IMR-90 (cell line): ENCODE measurements around the gene KLHL40. TPM values are rescaled to one million over a fixed set of nuclear protein-coding genes. Genes with fewer than 3 reads are reported as not detected.

ENCODE experiments used
- ATAC-seq: fragments of 200-7000 bp; cut with Tn5 transposase; 2 replicates; pipeline ENCODE4 v1.9.1; 2020; ENCODE audit warnings: low read depth, mild to moderate bottlenecking, moderate library complexity
- BruUV-seq: library from RNA; stranded (reverse); fragments of 400-500 nt; replicated peaks from 2 replicates; lab custom pipeline; 2021; lab: Mats Ljungman, UMichigan
- CTCF ChIA-PET: fragments of 300-600 bp; formaldehyde crosslinking; extraction: SDS; loops from one replicate; lab custom pipeline; 2021; ENCODE audit warnings: antibody characterized with exemption; lab: Yijun Ruan, JAX
- POLR2A ChIA-PET: fragments of 300-600 bp; sonication (Branson Sonifier 250); formaldehyde crosslinking; loops from one replicate; lab custom pipeline; 2022; ENCODE audit warnings: antibody characterized with exemption; ENCODE audit not compliant: unreplicated experiment; lab: Charles Lee
- DNase-seq: peaks from one replicate; pipeline ENCODE4 v3.0.0; 2013
- H2AFZ ChIP-seq: replicated peaks from 2 replicates; pipeline ENCODE3; 2013; ENCODE audit warnings: low read length, mild to moderate bottlenecking; ENCODE audit not compliant: poor library complexity
- H2AK5ac ChIP-seq: 2 replicates; pipeline ENCODE4 v1.6.1; 2013; ENCODE audit warnings: low read depth, low read length, inconsistent platforms
- H2AK9ac ChIP-seq: replicated peaks from 2 replicates; pipeline ENCODE3; 2013; ENCODE audit warnings: mild to moderate bottlenecking, low read depth, low read length, moderate library complexity; ENCODE audit not compliant: poor library complexity
- H2BK120ac ChIP-seq: 2 replicates; pipeline ENCODE4 v1.6.1; 2013; ENCODE audit warnings: low read depth, low read length, inconsistent platforms
- H2BK15ac ChIP-seq: 3 replicates; pipeline ENCODE4 v1.6.1; 2013; ENCODE audit warnings: low read depth, low read length, inconsistent platforms
- H2BK20ac ChIP-seq: 2 replicates; pipeline ENCODE4 v1.6.1; 2013; ENCODE audit warnings: low read depth, mild to moderate bottlenecking, inconsistent platforms, low read length, moderate library complexity
- H2BK5ac ChIP-seq: 2 replicates; pipeline ENCODE4 v1.6.1; 2013; ENCODE audit warnings: mild to moderate bottlenecking, low read depth, low read length, inconsistent platforms; ENCODE audit not compliant: poor library complexity, severe bottlenecking
- H3K14ac ChIP-seq: replicated peaks from 2 replicates; pipeline ENCODE4 v1.6.1; 2013; ENCODE audit warnings: low read depth, low read length, inconsistent platforms
- H3K18ac ChIP-seq: 2 replicates; pipeline ENCODE4 v1.6.1; 2013; ENCODE audit warnings: low read depth, low read length, control low read depth
- H3K23ac ChIP-seq: 2 replicates; pipeline ENCODE4 v1.6.1; 2013; ENCODE audit warnings: low read depth, low read length, inconsistent platforms
- H3K27ac ChIP-seq: 2 replicates; pipeline ENCODE4 v1.5.1; 2013; ENCODE audit warnings: mild to moderate bottlenecking, control low read depth, low read length; ENCODE audit not compliant: insufficient read depth
- H3K27me3 ChIP-seq: 2 replicates; pipeline ENCODE4 v1.6.1; 2013; ENCODE audit warnings: low read length; ENCODE audit not compliant: control insufficient read depth, insufficient read depth
- H3K36me3 ChIP-seq: 2 replicates; pipeline ENCODE4 v1.6.1; 2013; ENCODE audit warnings: low read length, mixed read lengths; ENCODE audit not compliant: control insufficient read depth, insufficient read depth
- H3K4ac ChIP-seq: 2 replicates; pipeline ENCODE4 v1.6.1; 2013; ENCODE audit warnings: low read depth, low read length, inconsistent platforms
- H3K4me1 ChIP-seq: 2 replicates; pipeline ENCODE4 v1.6.1; 2013; ENCODE audit warnings: low read length, mixed read lengths; ENCODE audit not compliant: control insufficient read depth, insufficient read depth
- H3K4me2 ChIP-seq: 2 replicates; pipeline ENCODE4 v1.6.1; 2013; ENCODE audit warnings: low read depth, mild to moderate bottlenecking, control low read depth, low read length, moderate library complexity
- H3K4me3 ChIP-seq: 2 replicates; pipeline ENCODE4 v1.5.1; 2013; ENCODE audit warnings: low read depth, mild to moderate bottlenecking, control low read depth, low read length, moderate library complexity; ENCODE audit not compliant: insufficient read depth
- H3K56ac ChIP-seq: 2 replicates; pipeline ENCODE4 v1.6.1; 2013; ENCODE audit warnings: low read length, inconsistent platforms; ENCODE audit not compliant: insufficient read depth; ENCODE audit errors: extremely low read depth
- H3K79me1 ChIP-seq, 2 experiments: 2 replicates each; pipeline ENCODE4 v1.6.1; 2013; ENCODE audit warnings: low read length in 2 of 2, inconsistent platforms in 1 of 2, low read depth in 1 of 2
- H3K9ac ChIP-seq: 2 replicates; pipeline ENCODE4 v1.6.1; 2013; ENCODE audit warnings: low read depth, low read length, control low read depth
- H3K9me1 ChIP-seq: 2 replicates; pipeline ENCODE4 v1.6.1; 2013; ENCODE audit warnings: low read length, inconsistent platforms; ENCODE audit not compliant: insufficient read depth
- H3K9me3 ChIP-seq: 2 replicates; pipeline ENCODE4 v1.6.1; 2013; ENCODE audit warnings: low read length; ENCODE audit not compliant: control insufficient read depth, insufficient read depth
- H4K20me1 ChIP-seq: 2 replicates; pipeline ENCODE4 v1.6.1; 2013; ENCODE audit warnings: low read length, inconsistent platforms; ENCODE audit not compliant: insufficient read depth
- H4K5ac ChIP-seq: 2 replicates; pipeline ENCODE4 v1.6.1; 2013; ENCODE audit warnings: mild to moderate bottlenecking, low read depth, low read length, control low read depth
- H4K8ac ChIP-seq, 2 experiments: 2 replicates each; pipeline ENCODE4 v1.6.1; 2013; ENCODE audit warnings: low read depth in 2 of 2, low read length in 2 of 2, control low read depth in 1 of 2, inconsistent platforms in 1 of 2
- H4K91ac ChIP-seq: 2 replicates; pipeline ENCODE4 v1.6.1; 2013; ENCODE audit warnings: low read depth, low read length, inconsistent platforms; ENCODE audit not compliant: insufficient read depth
- BHLHE40 ChIP-seq: fragments of 150-350 bp; IDR thresholded peaks from 2 replicates; pipeline ENCODE4 v1.6.1; 2016; ENCODE audit warnings: mild to moderate bottlenecking, low read depth, low read length
- CEBPB ChIP-seq: IDR thresholded peaks from 2 replicates; pipeline ENCODE4 v1.6.1; 2012; ENCODE audit warnings: low read depth, low read length, improper control_type of control experiment
- CTCF ChIP-seq: conservative IDR thresholded peaks from 2 replicates; pipeline ENCODE4 v1.5.1; 2012; ENCODE audit warnings: mild to moderate bottlenecking, low read depth, low read length, improper control_type of control experiment
- FOS ChIP-seq: fragments of 150-350 bp; IDR thresholded peaks from 2 replicates; pipeline ENCODE4 v1.6.1; 2016; ENCODE audit warnings: low read depth, low read length
- MAFK ChIP-seq: IDR thresholded peaks from 2 replicates; pipeline ENCODE4 v1.6.1; 2012; ENCODE audit warnings: low read depth, low read length, improper control_type of control experiment
- MAZ ChIP-seq: IDR thresholded peaks from 2 replicates; pipeline ENCODE4 v1.6.1; 2012; ENCODE audit warnings: low read depth, mild to moderate bottlenecking, low read length, improper control_type of control experiment, moderate library complexity, borderline replicate concordance
- MXI1 ChIP-seq: IDR thresholded peaks from 2 replicates; pipeline ENCODE4 v1.6.1; 2012; ENCODE audit warnings: low read depth, mild to moderate bottlenecking, low read length, moderate library complexity, borderline replicate concordance
- POLR2A ChIP-seq: IDR thresholded peaks from 2 replicates; pipeline ENCODE4 v1.6.1; 2012; ENCODE audit warnings: mild to moderate bottlenecking, low read depth, low read length
- RCOR1 ChIP-seq: IDR thresholded peaks from 2 replicates; pipeline ENCODE4 v1.6.1; 2012; ENCODE audit warnings: mild to moderate bottlenecking, low read length, improper control_type of control experiment; ENCODE audit not compliant: insufficient replicate concordance
- RFX5 ChIP-seq: IDR thresholded peaks from 2 replicates; pipeline ENCODE4 v1.8.0; 2012; ENCODE audit warnings: low read depth, mild to moderate bottlenecking, low read length, moderate library complexity
- SMC3 ChIP-seq: fragments of 150-350 bp; IDR thresholded peaks from 2 replicates; pipeline ENCODE4 v1.6.1; 2016; ENCODE audit warnings: low read depth, mild to moderate bottlenecking, antibody characterized with exemption, low read length, moderate library complexity
- USF2 ChIP-seq: fragments of 150-350 bp; IDR thresholded peaks from 2 replicates; pipeline ENCODE4 v1.6.1; 2017; ENCODE audit warnings: mild to moderate bottlenecking, antibody characterized with exemption, low read length, low read depth
- WGBS, 2 experiments: methylation state at CpG; one replicate each; pipeline versions ENCODE4 v1.1.5 to v1.1.7; 2013; ENCODE audit warnings: missing lambda C conversion rate in 2 of 2; ENCODE audit not compliant: insufficient read length in 1 of 2; ENCODE audit errors: extremely low coverage in 2 of 2; 5-methylcytosine and 5-hydroxymethylcytosine counted together
- dilution Hi-C: fragments of 300-500 bp; cut with HindIII; formaldehyde crosslinking; loops from one replicate; pipeline ENCODE4 v1.14.3; 2018; ENCODE audit warnings: low sequenced_read_pairs; ENCODE audit not compliant: unreplicated experiment
- in situ Hi-C: fragments of 300-500 bp; cut with MboI; formaldehyde crosslinking; loops from 3 replicates; pipeline ENCODE4 v1.14.3; 2019; ENCODE audit warnings: low sequenced_read_pairs, inconsistent platforms, mixed read lengths
- intact Hi-C: fragments of 100-400 bp; cut with micrococcal nuclease; formaldehyde crosslinking; loops from 2 replicates; pipeline ENCODE4 v1.10.0; 2022
- polyA plus RNA-seq, 3 experiments: library from polyadenylated mRNA; depleted of rRNA; stranded (reverse); fragments of >200 nt; gene quantifications; 2 replicates each; pipeline ENCODE4 v1.2.3, GENCODE V29; 2012; ENCODE audit warnings: low replicate concordance in 1 of 3
- total RNA-seq: library from RNA; depleted of rRNA; stranded (reverse); fragments of >200 nt; gene quantifications from 2 replicates; pipeline ENCODE4 v1.2.3, GENCODE V29; 2012

Gene KLHL40
- total and polyA plus RNA-seq, 2 of the 4 experiments (the other 2 are of a cell fraction) = not detected

GRCh38 chr3:42674146-42674545 lies 11.2 kb upstream of the KLHL40 start:
- no peak overlapping the region for H4K5ac ChIP-seq
- H4K91ac ChIP-seq = no peak overlapping the region
- no peak overlapping the region for H3K4me2 ChIP-seq
- no peak overlapping the region for H3K18ac ChIP-seq
- H4K8ac ChIP-seq = no peak overlapping the region
- H3K36me3 ChIP-seq = no peaks in the 10 kb centered on the region
- H3K4me3 ChIP-seq = no peak overlapping the region
- DNase-seq (no peak), ATAC-seq (no peak)
- H3K27ac ChIP-seq = no peak overlapping the region
- TF ChIP-seq RFX5 = no peak
- TF ChIP-seq MAZ = no peak
- no peak for TF ChIP-seq USF2
- TF ChIP-seq FOS = no peak
- no peak for TF ChIP-seq MAFK
- no peak for TF ChIP-seq RCOR1
- no peak for TF ChIP-seq CTCF
- TF ChIP-seq BHLHE40 = no peak
- TF ChIP-seq POLR2A = no peak
- no peak for TF ChIP-seq MXI1
- TF ChIP-seq SMC3 = no peak
- TF ChIP-seq CEBPB = no peak
- H3K9me1 ChIP-seq = no peaks in the 10 kb centered on the region
- H3K79me1 ChIP-seq = no peaks in the 10 kb centered on the region
- ChIA-PET POLR2A (no interaction called here), CTCF (no interaction called here)
- no TSS peak for BruUV-seq
- intact Hi-C loops = no loop called here
- H2AK9ac ChIP-seq = no peak overlapping the region
- H3K9me3 ChIP-seq = peaks cover 5% of the 10 kb centered on the region
- no peak overlapping the region for H3K56ac ChIP-seq
- H2AFZ ChIP-seq = no peak overlapping the region
- no peak overlapping the region for H3K4ac ChIP-seq
- dilution Hi-C loops = no loop called here
- no peak overlapping the region for H3K9ac ChIP-seq
- no CpG with 5 or more reads among the region's 3 CpGs for WGBS, 2 experiments
- H2BK20ac ChIP-seq = no peak overlapping the region
- H2BK5ac ChIP-seq = no peak overlapping the region
- H4K20me1 ChIP-seq = no peaks in the 10 kb centered on the region
- no peaks in the 10 kb centered on the region for H3K4me1 ChIP-seq
- H3K27me3 ChIP-seq = peaks cover 10% of the 10 kb centered on the region
- in situ Hi-C loops = no loop called here
- H3K23ac ChIP-seq = no peak overlapping the region
- no peak overlapping the region for H2AK5ac ChIP-seq
- no peak overlapping the region for H3K14ac ChIP-seq
- H2BK120ac ChIP-seq = no peak overlapping the region
- no peak overlapping the region for H2BK15ac ChIP-seq
